Astrocyte of the hippocampus (primary cell): Measurements from ENCODE around the gene SLC35F6.
"Not testable (repeated sequence)": the region's sequence is repeated elsewhere in the genome, so short reads cannot be mapped to it uniquely, and the experiment has no call there.

Experiments
- DNase-seq: peaks from one replicate; pipeline ENCODE4 v3.0.0; 2011; ENCODE audit warnings: low read depth, low spot score

Gene SLC35F6

GRCh38 chr2:26730549-26731344 lies 33.3 kb upstream of the SLC35F6 start:
- DNase-seq, result no peak

- no peak for DNase-seq
Observed at GRCh38 chr2:26731714-26732113, 32.4 kb upstream of the SLC35F6 start.

GRCh38 chr2:26732446-26732845 lies 31.6 kb upstream of the SLC35F6 start:
- DNase-seq, result no peak

GRCh38 chr2:26733413-26733812 lies 30.7 kb upstream of the SLC35F6 start:
- DNase-seq, result no peak

- DNase-seq, result peak; percentile 51
Observed at GRCh38 chr2:26735097-26735496, 29.0 kb upstream of the SLC35F6 start.

GRCh38 chr2:26735883-26736588 lies 28.0 kb upstream of the SLC35F6 start:
- no peak for DNase-seq

GRCh38 chr2:26737221-26737620 lies 26.9 kb upstream of the SLC35F6 start:
- DNase-seq, result no peak

- no peak for DNase-seq
Observed at GRCh38 chr2:26738481-26738880, 25.6 kb upstream of the SLC35F6 start.

- no peak for DNase-seq
Observed at GRCh38 chr2:26739514-26739913, 24.6 kb upstream of the SLC35F6 start.

- no peak for DNase-seq
Observed at GRCh38 chr2:26740346-26740745, 23.7 kb upstream of the SLC35F6 start.

GRCh38 chr2:26740890-26741302 lies 23.2 kb upstream of the SLC35F6 start:
- DNase-seq, result no peak

- no peak for DNase-seq
Observed at GRCh38 chr2:26742048-26742770, 21.9 kb upstream of the SLC35F6 start.

GRCh38 chr2:26743852-26744251 lies 20.2 kb upstream of the SLC35F6 start:
- no peak for DNase-seq

GRCh38 chr2:26744953-26745352 lies 19.1 kb upstream of the SLC35F6 start:
- DNase-seq, result no peak

- DNase-seq, result peak; percentile 89
Observed at GRCh38 chr2:26745609-26746327, 18.3 kb upstream of the SLC35F6 start.

GRCh38 chr2:26746934-26747333 lies 17.1 kb upstream of the SLC35F6 start:
- DNase-seq, result no peak

GRCh38 chr2:26749787-26750420 lies 14.2 kb upstream of the SLC35F6 start:
- not testable (repeated sequence) for DNase-seq

GRCh38 chr2:26750467-26750866 lies 13.6 kb upstream of the SLC35F6 start:
- not testable (repeated sequence) for DNase-seq

GRCh38 chr2:26752656-26753055 lies 11.4 kb upstream of the SLC35F6 start:
- DNase-seq, result no peak

- DNase-seq, result no peak
Observed at GRCh38 chr2:26754539-26754938, 9.5 kb upstream of the SLC35F6 start.

- DNase-seq, result no peak
Observed at GRCh38 chr2:26754972-26755670, 9.0 kb upstream of the SLC35F6 start.
